Body of pancreas (tissue), 4 donors: ENCODE measurements around the gene TNS3.

Experiments
- POLR2A ChIP-seq, 3 donors: fragments of 450-650 bp; IDR thresholded peaks; one replicate each; pipeline ENCODE4 v1.6.1; 2016; ENCODE audit warnings: antibody characterized with exemption in 3 of 3, mild to moderate bottlenecking in 2 of 3
- TF ChIP-seq, protein P1 (sequence below), 7 experiments: fragments of 450-650 bp in 4 of 7; fragments of 200-600 bp in 3 of 7; sonication (generic) in 3 of 7; IDR thresholded peaks; one replicate each; pipeline ENCODE4 v1.5.1; 2016 to 2019; ENCODE audit warnings: antibody characterized with exemption in 7 of 7

DNA sequence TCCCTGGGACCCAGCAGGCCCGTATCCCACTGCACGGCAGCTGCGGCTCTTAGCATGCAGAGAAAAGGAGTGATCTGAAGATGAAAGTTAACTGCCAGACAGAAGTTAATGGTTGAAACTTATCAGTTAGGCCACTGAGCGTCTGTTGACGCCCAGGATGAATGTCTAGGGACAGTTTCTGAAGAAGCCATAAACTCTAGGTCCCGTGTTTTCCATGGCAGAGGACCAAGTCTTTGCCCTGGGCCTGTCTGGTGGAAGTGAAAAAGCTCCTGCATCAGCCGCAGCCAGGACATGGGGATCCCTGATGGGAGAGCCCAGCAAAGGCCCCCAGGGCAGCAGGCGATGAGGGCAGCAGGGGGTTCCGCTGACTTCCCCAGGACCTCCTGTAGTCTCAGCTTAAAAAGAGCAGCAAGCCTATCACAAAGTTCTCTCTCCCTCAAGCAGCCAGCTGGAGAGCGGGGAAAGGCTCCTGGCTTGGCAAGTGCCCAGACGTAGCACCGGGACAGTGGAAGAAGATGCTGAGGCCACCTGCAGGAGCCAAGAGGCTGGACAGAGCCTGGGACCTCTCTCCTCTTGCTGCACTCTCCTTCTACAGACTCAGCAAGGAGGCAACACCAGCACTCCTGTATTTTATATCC, 79.6 kb downstream of the TNS3 start:
- TF ChIP-seq, protein P1, sequence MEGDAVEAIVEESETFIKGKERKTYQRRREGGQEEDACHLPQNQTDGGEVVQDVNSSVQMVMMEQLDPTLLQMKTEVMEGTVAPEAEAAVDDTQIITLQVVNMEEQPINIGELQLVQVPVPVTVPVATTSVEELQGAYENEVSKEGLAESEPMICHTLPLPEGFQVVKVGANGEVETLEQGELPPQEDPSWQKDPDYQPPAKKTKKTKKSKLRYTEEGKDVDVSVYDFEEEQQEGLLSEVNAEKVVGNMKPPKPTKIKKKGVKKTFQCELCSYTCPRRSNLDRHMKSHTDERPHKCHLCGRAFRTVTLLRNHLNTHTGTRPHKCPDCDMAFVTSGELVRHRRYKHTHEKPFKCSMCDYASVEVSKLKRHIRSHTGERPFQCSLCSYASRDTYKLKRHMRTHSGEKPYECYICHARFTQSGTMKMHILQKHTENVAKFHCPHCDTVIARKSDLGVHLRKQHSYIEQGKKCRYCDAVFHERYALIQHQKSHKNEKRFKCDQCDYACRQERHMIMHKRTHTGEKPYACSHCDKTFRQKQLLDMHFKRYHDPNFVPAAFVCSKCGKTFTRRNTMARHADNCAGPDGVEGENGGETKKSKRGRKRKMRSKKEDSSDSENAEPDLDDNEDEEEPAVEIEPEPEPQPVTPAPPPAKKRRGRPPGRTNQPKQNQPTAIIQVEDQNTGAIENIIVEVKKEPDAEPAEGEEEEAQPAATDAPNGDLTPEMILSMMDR (IDR thresholded peaks at IDR 0.05): no peak
- TF ChIP-seq POLR2A (IDR thresholded peaks at IDR 0.05): no peak
